ENCODE results near the gene RTP5. TPM values are rescaled to one million over a fixed set of nuclear protein-coding genes. Genes with fewer than 3 reads are reported as not detected.

Gene RTP5
- total RNA-seq, 2 donors from 2014 or later, result 0.63 TPM; not detected in 1

DNA sequence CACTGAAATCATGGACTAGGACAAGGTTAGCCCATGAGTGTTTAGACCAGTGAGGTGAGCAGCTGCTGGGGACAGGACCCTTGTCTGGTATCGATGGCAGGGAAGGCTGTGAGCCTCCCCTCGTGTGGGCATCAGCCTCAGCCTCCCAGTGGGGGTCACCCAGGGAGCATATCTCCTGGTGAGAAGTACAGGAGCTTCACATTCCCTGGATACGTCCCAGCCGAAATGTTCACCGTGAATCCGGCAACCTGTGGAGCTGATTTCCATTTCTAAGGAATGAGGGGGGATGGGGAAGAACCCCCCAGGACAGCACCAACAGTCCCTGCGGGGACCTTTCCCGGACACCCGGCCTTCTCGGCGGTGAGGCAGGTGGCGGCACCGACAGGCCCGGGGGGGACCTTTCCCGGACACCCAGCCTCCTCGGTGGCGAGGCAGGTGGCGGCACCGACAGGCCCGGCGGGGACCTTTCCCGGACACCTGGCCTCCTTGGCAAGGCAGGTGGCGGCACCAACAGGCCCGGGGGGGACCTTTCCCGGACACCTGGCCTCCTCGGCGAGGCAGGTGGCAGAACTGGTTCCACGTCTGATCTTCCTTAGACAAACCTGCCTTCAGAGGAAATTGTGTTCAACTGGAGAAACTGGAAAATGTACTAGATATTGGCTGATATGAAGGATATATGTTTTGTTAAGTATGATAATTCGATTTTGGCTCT lies 21.2 kb downstream of the RTP5 start:
- H3K27ac ChIP-seq, result no peak overlapping the region
- H3K4me3 ChIP-seq, result no peak overlapping the region
- DNase-seq (ENCODE audit: low spot score), result no peak
- ATAC-seq (ENCODE audit: insufficient number of reproducible peaks, low FRiP score, low read depth), result no peak
- TF ChIP-seq, protein P1, sequence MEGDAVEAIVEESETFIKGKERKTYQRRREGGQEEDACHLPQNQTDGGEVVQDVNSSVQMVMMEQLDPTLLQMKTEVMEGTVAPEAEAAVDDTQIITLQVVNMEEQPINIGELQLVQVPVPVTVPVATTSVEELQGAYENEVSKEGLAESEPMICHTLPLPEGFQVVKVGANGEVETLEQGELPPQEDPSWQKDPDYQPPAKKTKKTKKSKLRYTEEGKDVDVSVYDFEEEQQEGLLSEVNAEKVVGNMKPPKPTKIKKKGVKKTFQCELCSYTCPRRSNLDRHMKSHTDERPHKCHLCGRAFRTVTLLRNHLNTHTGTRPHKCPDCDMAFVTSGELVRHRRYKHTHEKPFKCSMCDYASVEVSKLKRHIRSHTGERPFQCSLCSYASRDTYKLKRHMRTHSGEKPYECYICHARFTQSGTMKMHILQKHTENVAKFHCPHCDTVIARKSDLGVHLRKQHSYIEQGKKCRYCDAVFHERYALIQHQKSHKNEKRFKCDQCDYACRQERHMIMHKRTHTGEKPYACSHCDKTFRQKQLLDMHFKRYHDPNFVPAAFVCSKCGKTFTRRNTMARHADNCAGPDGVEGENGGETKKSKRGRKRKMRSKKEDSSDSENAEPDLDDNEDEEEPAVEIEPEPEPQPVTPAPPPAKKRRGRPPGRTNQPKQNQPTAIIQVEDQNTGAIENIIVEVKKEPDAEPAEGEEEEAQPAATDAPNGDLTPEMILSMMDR (IDR thresholded peaks at IDR 0.05), result no peak
- no peaks in the 10 kb centered on the region for H3K4me1 ChIP-seq (ENCODE audit: control insufficient read depth in 1 of 2, low read depth in 2 of 2)
- H3K36me3 ChIP-seq, result no peaks in the 10 kb centered on the region
- no peaks in the 10 kb centered on the region for H3K27me3 ChIP-seq (replicated peaks; ENCODE audit: insufficient read depth)
- no peaks in the 10 kb centered on the region for H3K9me3 ChIP-seq

DNA sequence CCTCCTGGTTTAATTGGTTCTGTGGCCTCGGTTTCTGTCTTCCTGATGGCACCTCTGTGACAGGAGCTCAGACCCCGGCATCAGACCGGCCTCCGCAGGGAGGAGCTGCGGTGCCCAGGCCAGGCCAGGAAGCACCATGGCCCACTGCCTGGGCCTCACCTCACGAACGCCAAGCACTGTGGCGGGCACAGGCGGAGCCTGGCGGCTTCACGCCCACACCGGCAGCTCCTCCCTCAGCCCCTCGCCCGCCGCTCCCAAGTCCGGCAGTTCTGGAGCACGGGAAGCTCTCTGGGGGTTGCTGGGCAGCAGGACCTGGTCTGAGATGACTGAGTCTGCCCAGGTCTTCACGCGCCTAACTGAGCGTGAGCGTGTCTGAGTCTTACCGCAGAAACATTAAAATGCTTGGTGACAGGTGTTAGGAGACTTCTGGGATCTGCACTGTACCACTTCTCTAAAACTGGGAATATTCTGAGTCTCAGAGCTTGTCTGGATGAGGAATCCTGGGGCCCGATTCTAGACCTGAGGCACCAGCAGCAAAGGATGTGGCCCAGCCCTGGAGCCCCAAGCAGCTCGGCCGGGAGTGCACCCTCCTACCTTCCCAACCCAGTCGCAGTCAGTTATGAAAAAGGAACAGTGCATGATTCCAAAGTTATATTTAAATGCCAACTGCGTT lies 21.9 kb downstream of the RTP5 start:
- Histone ChIP-seq H3K9me3 (no peaks in the 10 kb centered on the region), H3K36me3 (no peaks in the 10 kb centered on the region), H3K27me3 (replicated peaks; ENCODE audit: insufficient read depth) (no peaks in the 10 kb centered on the region), H3K4me3 (no peak overlapping the region), H3K4me1 (ENCODE audit: control insufficient read depth in 1 of 2, low read depth in 2 of 2) (peaks cover 3 to 4% of the 10 kb centered on the region in 2 donors), H3K27ac (no peak overlapping the region)
- DNase-seq (ENCODE audit: low spot score) (no peak), ATAC-seq (ENCODE audit: insufficient number of reproducible peaks, low FRiP score, low read depth) (no peak)
- TF ChIP-seq, protein P1 (IDR thresholded peaks at IDR 0.05), result no peak

DNA sequence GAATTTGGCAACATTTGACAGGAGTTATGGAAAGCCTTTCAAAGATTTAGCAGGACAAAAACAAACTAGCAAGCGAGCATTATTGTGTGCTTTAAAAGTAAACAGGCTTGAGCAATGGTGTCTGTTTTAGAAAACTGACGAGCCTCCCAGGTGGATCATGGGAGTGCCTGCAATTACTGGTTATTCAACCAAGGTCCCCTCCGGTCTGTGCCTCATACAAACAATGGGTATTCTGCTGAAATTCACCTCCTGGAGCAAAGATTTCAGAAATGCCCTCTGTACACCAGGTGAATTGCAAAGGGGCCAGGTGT lies 22.4 kb downstream of the RTP5 start:
- H3K4me1 ChIP-seq (ENCODE audit: control insufficient read depth in 1 of 2, low read depth in 2 of 2), result peaks cover 3 to 4% of the 10 kb centered on the region in 2 donors
- H3K9me3 ChIP-seq, result no peaks in the 10 kb centered on the region
- H3K27me3 ChIP-seq (replicated peaks; ENCODE audit: insufficient read depth), result no peaks in the 10 kb centered on the region
- H3K27ac ChIP-seq, result no peak overlapping the region
- TF ChIP-seq, protein P1 (IDR thresholded peaks at IDR 0.05), result no peak
- DNase-seq (ENCODE audit: low spot score) (no peak), ATAC-seq (ENCODE audit: insufficient number of reproducible peaks, low FRiP score, low read depth) (no peak)
- H3K36me3 ChIP-seq, result no peaks in the 10 kb centered on the region
- no peak overlapping the region for H3K4me3 ChIP-seq

DNA sequence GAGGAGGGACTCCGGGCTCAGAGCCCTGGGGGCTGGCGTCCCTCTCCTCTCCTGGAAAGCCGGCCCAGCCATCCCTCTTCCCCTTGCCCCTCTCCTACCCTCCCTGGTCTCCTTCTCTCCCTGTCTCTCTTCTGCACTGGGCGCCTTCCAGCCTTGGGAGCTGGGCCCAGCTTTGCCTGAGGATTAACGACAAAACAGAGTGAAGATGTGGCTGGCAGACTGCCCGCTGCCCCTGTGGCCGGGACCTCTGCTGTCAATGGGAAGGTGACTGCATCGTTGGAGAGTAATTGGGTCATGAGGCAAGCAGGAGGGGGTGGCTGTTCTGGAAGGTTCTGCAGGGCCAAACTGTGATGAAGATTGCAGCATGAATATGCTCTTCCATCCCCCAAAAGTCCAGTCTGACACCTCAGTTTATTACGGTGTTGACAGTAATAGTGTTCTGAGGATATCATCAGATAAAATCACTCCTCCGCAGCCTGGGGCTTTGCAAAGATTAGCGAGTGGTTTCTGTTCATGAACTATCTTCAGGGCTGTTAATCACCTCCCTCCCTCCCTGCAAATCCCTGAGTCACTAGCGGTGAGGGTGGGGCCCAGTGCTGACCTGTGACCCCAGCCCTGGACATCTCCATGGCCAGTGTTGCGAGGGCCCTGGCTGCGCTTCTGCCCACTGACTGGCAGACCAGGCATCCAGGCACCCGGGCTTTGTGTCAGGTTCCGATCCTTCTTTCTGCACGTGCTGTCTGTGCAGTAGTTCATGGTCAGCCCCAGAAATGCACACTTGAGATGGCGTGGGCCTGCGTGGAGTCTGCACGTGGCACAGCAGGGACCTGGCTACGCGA lies 23.0 kb downstream of the RTP5 start:
- Histone ChIP-seq H3K4me1 (ENCODE audit: control insufficient read depth in 1 of 2, low read depth in 2 of 2) (peaks cover 3 to 4% of the 10 kb centered on the region in 2 donors), H3K27me3 (replicated peaks; ENCODE audit: insufficient read depth) (no peaks in the 10 kb centered on the region), H3K4me3 (no peak overlapping the region), H3K9me3 (no peaks in the 10 kb centered on the region), H3K36me3 (no peaks in the 10 kb centered on the region), H3K27ac (no peak overlapping the region)
- TF ChIP-seq, protein P1 (IDR thresholded peaks at IDR 0.05), result no peak
- DNase-seq (ENCODE audit: low spot score) (no peak), ATAC-seq (ENCODE audit: insufficient number of reproducible peaks, low FRiP score, low read depth) (no peak)

DNA sequence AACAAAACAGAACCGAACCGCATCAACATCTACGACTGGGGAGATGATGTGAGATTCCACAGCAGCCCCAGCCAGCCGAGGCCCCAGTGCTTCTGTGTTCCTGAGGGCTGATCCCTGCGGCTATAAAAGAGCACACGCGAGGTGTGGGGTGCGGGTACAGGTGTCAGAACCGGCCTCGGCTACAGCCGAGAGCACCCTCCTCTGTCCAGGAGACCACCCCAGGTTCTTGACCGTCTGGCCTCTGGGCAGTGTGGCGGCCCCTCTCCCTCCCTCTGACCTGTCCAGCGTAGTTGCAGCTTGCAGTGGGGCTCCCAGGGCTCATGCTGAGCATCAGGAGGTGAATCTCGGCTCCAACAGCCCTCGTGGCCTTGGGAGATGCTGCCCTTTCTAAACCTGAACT lies 23.7 kb downstream of the RTP5 start:
- no peak overlapping the region for H3K27ac ChIP-seq
- H3K4me1 ChIP-seq (ENCODE audit: control insufficient read depth in 1 of 2, low read depth in 2 of 2), result peaks cover 3 to 4% of the 10 kb centered on the region in 2 donors
- H3K36me3 ChIP-seq, result no peaks in the 10 kb centered on the region
- H3K9me3 ChIP-seq, result no peaks in the 10 kb centered on the region
- TF ChIP-seq, protein P1 (IDR thresholded peaks at IDR 0.05), result no peak
- DNase-seq (ENCODE audit: low spot score) (no peak), ATAC-seq (ENCODE audit: insufficient number of reproducible peaks, low FRiP score, low read depth) (no peak)
- no peaks in the 10 kb centered on the region for H3K27me3 ChIP-seq (replicated peaks; ENCODE audit: insufficient read depth)
- H3K4me3 ChIP-seq, result no peak overlapping the region

Measured in thoracic aorta (tissue), 2 donors.